ENCODE measurements around the gene NOL12.
"Not testable (repeated sequence)": the region's sequence is repeated elsewhere in the genome, so short reads cannot be mapped to it uniquely, and the experiment has no call there.

NOL12 gene

GRCh38 chr22:37686002-37686982 lies at the start of gene NOL12:
TSS of gene NOL12 (plus strand) at chr22:37686343. CDS start at chr22:37686393, 50 bp downstream.
- peak; percentile 65 to 70 for DNase-seq (ENCODE audit: low read depth in 2 of 2)

- no peak for DNase-seq (ENCODE audit: low read depth in 2 of 2)
Measured at GRCh38 chr22:37636949-37637273, 49.2 kb upstream of the NOL12 start.

DNA sequence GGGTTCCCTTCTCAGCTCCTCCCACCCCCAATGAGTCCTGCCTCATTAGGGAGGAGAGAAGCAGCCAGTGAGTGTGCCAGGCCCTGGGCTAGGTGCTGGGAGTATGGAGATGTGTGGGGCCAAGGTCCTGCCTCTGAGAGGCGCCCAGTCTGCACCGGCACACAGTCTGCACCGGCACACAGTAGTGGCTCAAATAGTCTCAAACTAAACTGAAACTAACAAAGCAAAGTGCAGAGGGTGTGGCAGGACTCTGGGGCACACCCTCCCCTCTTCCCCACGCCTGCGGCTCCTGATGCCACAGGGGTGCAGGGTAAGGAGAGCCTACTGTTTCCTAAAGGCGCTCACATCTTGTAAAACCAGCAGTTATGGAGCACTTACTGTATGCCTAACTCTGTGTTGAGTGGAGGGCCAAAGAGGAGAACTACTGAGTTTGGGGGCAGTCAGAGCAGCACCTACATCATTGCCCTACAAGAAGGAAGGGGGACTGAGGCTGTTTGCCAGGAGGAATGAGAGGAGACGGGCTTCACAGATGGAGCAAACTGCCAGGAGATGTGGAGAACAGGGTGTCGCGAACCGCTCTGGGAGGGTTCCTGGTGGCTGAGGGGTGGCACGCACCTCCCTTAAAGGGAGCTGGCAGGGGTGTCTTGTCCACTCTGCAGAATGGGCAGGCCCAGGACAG lies 47.6 kb upstream of the NOL12 start:
- DNase-seq (ENCODE audit: low read depth in 2 of 2): no peak

DNA sequence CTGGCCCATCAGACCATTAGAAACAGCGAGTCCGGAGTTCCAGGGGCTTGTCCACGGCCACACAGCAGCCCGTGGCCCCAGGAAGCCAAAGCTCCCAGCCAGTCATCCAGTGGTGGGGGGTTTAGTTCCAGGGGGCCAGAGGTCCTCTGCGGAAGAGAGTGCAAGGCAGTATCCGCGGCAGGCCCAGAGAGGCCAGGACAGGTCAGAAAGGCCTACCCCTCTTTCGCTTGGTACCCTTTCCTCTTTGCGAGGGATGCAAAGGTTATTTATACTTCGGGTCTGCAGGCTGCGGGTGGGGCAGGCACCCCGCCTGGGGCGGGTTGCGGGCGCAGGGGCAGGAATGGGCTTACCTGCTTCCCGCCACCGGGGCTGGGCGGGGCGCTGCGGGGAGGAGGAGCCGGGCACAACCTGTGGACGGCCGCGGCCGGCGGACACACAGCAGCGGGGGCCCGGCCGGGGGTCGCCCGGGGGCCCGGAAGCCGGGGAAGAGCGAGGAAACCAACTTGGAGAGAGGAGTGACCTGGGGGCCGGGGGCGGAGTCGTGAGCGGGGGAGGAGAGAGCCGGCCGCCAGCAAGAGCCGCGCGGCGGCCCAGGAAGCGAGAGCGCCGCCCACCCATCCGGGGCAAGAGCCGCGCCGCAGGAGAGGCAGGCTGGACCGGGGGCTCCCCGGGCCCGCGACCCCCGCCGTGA lies 46.9 kb upstream of the NOL12 start, which contains the start of gene SH3BP1:
TSS of gene SH3BP1 (plus strand) at position 600 of the 691 bp plus-strand sequence. CDS start 119 bp downstream, outside the sequence.
- peak in 1 of 2 experiments; percentile 51 for DNase-seq (ENCODE audit: low read depth in 2 of 2)

DNA sequence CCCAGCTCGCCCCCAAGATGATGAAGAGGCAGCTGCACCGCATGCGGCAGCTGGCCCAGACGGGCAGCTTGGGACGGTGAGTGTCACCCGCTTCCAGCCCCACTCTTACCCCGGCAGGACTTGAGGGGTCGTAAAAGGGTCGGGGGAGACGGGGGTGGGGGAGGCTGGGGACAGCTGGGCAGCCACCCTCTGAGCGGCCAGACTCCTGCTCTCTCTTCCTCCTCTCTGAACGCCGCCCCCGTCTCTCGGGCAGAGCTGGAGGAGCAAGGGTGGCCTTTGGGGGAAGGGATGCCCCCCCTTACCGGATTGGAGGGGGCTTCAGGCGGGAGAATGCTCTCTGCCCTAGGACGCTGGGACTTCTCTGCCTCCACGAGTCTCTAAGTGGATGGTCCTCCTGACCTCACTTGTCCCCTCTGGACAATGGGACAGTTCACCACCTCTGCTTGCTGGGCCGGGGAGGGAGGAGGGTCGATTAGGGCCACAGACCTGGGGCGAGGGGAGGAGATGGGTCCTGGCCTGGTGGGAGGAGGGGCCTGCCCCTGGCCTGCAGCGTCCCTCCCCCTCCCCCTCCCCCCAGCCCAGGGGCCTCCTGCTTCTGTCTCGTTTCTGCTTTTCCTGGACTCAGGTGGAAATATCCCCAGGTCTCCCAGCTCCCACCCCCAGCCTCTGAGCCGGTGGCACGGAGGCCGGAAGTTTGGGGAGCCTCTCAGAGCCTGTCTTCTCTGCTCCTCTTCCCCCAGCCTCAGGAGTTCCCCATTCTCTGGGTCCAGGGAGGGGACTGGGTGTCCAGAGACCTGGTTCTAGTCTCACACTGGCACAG lies 46.2 kb upstream of the NOL12 start:
- no peak for DNase-seq (ENCODE audit: low read depth in 2 of 2)

GRCh38 chr22:37640591-37641560 lies 45.3 kb upstream of the NOL12 start:
- DNase-seq (ENCODE audit: low read depth in 2 of 2): no peak

DNA sequence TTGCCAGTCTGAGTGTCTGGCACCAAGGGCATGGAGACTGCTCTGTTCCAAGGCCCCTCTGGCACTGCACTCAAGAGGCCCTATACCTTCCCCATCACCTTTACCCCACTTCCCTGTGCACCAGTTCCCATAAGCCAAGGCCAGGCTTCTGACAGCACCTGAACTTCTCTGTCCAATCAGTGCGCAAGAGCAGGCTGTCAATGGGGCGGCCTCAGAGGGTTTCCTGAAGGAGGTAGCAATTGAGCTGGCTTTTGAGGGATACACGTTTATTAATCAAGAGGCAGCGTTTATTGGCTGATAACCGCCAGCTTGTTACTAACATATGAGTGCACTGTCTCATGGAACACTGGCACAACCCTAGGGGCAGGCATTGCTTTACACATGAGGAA lies 44.6 kb upstream of the NOL12 start:
- no peak for DNase-seq (ENCODE audit: low read depth in 2 of 2)

GRCh38 chr22:37643225-37643847 lies 42.8 kb upstream of the NOL12 start:
- DNase-seq (ENCODE audit: low read depth in 2 of 2): peak; percentile 75 to 93

- DNase-seq (ENCODE audit: low read depth in 2 of 2): no peak
Measured at GRCh38 chr22:37647317-37647716, 38.8 kb upstream of the NOL12 start.

DNA sequence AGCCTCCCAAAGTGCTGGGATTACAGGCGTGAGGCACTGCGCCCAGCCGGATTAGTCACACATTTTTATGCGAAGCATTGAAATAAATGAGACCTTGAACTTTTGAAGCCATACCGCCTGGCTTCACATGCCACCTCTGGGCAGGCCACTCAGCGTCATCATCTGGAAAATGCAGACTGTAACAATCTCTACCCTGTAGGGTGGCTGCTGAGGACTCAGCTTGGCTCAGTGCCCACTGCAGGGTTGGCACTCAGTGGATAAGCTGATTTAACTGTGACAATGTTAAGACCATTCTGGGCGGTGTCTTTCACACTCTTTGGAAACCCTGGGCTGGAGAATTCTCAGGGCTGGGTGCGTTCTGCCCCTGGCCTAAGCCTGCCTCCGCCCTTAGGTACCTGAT lies 38.2 kb upstream of the NOL12 start:
- DNase-seq (ENCODE audit: low read depth in 2 of 2): no peak

- no peak for DNase-seq (ENCODE audit: low read depth in 2 of 2)
Measured at GRCh38 chr22:37650463-37651136, 35.5 kb upstream of the NOL12 start.

- no peak for DNase-seq (ENCODE audit: low read depth in 2 of 2)
Measured at GRCh38 chr22:37654563-37655251, 31.4 kb upstream of the NOL12 start.

- no peak for DNase-seq (ENCODE audit: low read depth in 2 of 2)
Measured at GRCh38 chr22:37655252-37655563, 30.9 kb upstream of the NOL12 start.

DNA sequence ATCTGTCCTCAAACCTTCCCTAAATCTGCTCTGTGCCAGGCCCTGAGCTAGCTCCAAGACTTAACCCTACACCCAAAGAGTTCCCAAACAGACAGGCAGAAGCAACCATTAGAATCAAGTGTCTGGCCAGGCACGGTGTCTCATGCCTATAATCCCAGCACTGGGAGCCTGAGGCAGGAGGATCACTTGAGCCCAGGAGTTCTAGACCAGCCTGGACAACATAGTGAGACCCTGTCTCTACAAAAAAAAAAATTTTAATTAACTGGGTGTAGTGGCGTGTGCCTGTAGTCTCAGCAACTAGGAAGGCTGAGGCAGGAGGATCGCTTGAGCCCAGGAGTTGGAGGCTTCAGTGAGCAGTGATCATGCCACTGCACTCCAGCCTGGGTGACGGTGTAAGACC lies 29.6 kb upstream of the NOL12 start:
- DNase-seq (ENCODE audit: low read depth in 2 of 2): not testable (repeated sequence)

DNA sequence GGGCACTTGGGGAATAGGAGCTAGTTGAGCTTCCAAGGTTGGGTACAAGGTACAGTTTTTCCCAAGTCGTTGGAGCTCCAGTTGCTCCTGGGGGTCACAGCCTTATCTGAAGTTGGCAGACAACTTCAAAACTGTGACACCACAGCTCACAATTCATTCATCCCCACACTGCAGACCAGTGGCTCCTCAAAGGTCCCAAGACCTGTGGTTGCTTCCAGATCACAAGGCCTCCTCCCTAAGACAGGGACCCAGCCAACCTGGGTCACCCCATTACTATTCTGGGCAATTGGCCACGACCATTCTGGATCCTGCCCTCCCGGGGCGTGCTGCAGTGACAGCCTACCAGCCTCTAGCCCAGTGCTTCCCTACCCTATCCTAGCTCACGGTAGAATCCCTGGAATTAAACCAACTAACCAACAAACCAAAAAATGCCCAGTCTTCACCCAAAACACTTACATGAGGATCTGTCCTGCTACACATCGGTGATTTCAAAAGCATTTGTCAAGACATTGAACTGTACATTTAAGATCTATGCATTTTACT lies 28.5 kb upstream of the NOL12 start:
- DNase-seq (ENCODE audit: low read depth in 2 of 2): no peak

DNA sequence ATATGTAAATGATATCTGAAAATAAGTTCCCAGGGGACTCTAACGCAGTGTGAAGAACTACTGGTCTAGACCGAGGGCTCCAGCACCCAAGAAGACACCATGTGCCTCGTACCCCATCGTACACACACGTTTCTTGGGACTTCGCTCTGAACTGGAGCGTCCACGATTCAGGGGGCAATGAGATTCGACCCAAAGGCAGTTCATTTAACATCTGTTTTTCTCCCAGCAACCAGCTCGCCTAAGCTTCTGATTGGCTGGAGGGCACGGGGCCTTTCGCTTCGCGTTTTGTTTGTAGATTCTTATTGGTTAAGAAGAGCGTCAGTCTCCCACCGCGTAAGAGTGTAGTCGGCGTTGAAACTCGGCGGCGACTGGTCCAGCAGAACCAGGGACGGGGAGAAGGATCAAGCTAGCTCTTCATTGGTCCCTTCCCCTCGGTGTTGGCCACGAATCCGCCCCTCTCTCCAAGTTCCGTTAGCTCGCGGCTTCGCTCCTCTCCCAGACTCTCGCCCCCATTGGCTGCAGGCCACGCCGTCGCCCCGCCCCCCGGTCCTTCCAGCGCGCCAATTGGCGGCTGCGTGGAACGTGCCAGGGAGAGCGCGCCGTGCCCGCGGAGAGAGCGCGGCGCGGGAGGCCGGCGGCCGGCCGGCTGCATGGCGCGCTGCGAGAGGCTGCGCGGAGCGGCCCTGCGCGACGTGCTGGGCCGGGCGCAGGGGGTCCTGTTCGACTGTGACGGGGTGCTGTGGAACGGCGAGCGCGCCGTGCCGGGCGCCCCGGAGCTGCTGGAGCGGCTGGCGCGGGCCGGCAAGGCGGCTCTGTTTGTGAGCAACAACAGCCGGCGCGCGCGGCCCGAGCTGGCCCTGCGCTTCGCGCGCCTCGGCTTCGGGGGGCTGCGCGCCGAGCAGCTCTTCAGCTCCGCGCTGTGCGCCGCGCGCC lies 27.7 kb upstream of the NOL12 start, which contains the start of gene PDXP:
TSS of gene PDXP (plus strand) at position 591 of the 933 bp plus-strand sequence. CDS start at position 651, 60 bp downstream.
- peak; percentile 95 to 99 for DNase-seq (ENCODE audit: low read depth in 2 of 2)
